NCI-H1694 treated with DMSO at 0.1 percent for 48 hours (cell line): ENCODE results near the gene AKAP11.
"Not testable (repeated sequence)": the region's sequence is repeated elsewhere in the genome, so short reads cannot be mapped to it uniquely, and the experiment has no call there.

Source experiments
- DNase-seq: peaks from one replicate; lab custom pipeline; 2025; lab: John Stamatoyannopoulos, UW

Gene AKAP11, protein sequence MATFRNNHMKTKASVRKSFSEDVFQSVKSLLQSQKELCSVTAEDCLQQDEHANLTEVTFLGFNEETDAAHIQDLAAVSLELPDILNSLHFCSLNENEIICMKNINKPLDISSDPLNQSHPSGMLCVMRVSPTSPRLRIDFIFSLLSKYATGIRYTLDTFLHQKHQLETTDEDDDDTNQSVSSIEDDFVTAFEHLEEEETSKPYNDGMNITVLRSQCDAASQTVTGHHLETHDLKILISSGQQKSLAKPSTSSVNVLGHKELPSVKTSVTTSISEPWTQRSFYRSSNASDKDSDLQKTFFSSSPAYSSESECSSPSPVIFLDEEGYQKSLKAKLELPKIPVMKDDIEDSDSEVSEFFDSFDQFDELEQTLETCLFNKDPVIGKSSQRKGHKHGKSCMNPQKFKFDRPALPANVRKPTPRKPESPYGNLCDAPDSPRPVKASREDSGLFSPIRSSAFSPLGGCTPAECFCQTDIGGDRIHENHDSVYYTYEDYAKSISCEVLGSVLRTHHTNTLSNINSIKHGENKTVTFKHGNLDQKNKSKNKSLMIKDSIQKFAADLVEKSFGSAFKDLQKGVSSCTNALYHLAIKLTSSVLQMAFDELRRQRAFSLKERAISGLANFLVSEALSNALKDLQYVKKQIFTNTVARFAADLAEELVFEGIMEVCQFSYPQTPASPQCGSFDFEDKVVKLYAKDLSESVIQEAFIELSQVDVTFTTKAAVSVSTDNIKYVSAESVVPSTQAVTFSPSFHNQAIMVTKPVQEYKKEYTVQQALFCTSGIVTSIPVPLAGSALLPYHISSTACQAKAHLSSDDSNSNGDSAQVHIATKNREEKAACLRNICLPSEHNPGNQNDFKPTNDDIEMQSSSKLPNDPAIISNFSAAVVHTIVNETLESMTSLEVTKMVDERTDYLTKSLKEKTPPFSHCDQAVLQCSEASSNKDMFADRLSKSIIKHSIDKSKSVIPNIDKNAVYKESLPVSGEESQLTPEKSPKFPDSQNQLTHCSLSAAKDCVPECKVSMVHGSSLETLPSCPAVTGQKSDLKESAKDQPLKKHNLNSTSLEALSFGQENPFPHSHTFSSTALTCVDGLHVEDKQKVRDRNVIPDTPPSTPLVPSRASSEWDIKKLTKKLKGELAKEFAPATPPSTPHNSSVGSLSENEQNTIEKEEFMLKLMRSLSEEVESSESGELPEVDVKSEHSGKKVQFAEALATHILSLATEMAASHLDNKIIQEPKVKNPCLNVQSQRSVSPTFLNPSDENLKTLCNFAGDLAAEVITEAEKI (N-terminal part only)

DNA sequence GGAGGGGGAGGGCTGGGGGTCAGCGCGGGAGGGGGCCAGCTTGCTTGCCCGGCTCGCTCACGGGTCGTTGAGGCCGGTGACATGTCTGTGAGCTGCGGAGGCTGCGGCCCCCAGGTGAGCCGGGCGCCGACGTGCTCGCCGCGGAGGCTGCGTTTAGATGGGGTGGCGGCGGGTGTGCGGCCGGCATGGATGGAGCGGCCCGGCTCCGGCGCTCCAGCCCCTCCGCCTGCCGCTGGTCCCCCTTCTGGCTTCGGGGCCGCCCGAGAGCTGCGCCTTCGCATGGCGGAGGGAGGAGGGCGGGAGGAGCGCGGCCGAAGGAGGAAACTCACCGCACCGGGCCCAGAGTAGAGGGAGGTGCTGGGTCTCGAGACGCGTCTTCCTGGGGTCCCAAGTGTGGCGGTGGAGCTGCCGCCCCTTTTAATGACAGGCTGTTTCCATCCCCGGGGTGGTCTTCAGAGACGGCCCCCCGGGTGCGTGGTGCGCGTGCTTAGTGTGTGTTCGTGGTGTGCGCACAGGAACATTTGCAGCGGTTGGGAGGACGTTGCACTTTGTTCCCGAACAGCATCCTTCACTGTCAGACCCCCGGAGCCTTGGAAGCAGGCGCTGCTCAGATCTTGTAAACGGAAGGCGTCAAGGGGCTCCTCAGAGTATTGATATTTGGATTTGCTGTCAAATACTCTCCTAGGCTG is at the start of gene AKAP11:
Gene AKAP11, plus strand, starts transcription at position 38 of the 689 bp plus-strand sequence. CDS start 14,197 bp downstream, outside the sequence.
- peak; percentile 23 for DNase-seq

DNA sequence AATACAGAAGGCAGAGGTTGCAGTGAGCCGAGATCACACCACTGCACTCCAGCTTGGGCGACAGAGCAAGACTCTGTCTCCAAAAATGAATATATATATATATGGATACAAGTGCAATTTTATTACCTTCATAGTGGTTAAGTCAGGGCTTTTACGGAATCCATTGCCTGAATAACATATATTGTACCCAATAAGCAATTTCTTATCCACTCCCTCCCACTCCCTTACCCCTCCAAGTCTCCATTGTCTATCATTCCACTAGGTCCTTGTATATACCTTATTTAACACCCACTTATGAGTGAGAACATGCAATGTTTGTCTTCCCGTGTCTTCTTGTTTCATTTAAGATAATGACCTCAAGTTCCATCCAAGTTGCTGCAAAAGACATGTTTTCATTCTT is 48.3 kb upstream of the AKAP11 start:
- DNase-seq: no peak

DNA sequence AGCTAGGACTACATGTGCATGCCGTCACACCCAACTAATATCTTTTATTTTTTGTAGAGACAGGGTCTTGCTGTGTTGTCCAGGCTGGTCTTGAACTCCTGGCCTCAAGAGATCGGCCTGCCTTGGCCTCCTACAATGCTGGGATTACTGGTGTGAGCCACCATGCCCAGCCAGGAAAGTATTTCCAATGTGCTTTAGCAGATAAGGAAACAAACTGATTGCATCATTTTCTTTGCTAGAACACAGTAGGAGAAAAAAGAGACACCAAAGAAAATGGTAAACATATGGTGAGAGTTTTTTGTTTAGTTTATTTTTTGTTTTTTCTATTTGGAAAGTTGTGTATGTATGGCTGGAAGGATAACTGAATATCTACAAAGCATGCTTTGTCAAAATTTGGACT is 46.9 kb upstream of the AKAP11 start:
- no peak for DNase-seq

DNA sequence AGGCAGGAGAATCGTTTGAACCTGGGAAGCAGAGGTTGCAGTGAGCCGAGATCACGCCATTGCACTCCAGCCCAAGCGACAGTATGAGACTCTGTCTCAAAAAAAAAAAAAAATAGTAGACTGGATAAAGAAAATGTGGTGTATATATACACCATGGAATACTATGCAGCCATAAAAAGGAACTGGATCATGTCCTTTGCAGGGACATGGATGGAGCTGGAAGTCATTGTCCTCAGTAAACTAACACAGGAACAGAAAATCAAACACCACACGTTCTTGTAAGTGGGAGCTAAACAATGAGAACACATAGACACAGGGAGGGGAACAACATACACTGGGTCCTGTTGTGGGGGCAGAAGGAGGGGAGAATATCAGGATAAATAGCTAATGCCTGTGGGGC is 45.2 kb upstream of the AKAP11 start:
- DNase-seq: not testable (repeated sequence)

DNA sequence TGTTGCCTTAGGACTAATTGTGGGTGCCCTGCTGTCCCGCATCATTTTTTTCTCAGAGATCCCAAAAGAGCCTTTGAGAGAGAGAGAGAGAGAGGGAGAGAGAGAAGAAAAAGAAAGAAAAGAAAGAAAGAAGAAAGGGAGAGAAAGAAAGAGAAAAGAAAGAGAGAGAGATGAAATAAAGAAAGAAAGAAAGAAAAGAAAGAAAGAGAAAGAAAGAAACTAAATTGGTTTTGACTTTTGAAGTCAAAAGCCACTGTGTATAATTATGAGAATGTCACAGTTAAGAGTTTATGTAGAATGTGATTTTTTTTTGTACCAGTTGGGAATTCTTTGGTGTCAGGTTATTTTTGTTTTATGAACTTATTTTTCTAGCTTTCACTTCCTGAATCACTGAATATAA is 43.4 kb upstream of the AKAP11 start:
- DNase-seq: no peak

DNA sequence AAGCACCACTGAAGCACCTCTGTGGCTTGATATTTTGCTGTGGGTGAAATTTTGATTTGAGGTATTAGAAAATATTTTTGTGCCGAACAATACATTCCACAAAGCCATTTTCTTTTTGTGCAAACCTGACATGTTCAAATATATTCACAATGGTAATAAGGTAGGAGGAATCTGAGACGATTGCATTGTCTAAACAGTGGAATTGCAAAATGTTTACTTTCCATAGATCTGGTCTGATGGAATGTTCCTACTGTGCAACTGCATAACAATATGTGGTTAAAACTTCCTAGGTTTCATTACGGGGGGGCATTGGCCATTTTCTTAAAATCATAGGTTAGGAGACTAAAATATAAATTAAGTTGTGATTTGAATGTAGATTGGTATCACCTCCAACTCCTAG is 42.7 kb upstream of the AKAP11 start:
- DNase-seq: no peak

DNA sequence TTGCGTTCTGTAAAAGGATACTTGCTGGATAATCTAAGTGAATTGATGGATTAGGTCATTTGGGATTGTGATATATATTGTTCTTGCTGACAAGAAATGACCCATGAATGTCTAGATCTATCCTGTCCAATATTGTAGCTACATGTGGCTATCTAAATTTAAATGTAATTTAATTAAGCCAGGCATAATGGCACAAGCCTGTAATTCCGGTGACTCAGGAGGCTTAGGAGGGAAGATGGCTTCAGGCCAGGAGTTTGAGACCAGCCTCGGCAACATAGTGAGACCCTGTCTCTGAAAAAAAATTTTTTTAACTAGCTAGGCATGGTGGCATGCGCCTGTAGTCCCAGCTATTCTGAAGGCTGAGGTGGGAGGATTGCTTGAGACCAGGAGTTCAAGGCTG is 39.3 kb upstream of the AKAP11 start:
- no peak for DNase-seq

DNA sequence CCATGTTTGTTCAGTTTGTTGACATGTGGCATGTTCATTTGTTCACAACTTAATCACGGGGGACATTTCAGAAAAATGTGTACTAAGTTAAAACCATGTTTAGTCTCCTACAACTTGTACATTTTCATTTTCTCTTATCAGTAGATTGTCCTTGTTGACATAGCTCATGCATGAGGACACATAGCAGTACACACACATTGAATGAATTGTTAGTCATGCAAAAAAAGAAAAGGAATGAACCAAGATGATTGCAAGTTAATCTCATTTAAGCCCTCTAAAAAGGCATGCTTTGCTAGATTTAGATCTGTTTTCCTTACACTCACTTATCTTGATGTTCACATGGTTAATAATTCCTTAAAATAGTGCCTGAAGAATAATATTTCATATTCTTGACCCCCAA is 38.2 kb upstream of the AKAP11 start:
- DNase-seq: no peak

DNA sequence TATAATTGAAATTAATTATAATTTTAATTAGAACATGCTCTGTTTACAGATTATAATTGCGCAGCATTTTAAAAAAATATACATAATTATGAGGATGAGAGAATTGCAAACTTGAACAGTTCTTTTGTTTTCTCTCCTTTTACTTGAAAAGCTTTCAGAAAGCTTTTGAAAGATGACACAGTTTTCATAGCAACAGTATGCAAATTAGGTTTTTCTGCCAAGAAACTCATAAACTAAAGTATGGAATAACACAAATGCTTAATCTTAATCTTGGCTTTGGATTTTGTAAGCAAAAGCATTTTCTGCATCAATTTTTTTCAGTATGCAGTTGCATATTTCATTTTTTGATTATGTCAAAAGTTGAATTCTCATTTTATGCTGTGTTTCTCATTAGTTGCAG is 32.8 kb upstream of the AKAP11 start:
- DNase-seq: no peak

DNA sequence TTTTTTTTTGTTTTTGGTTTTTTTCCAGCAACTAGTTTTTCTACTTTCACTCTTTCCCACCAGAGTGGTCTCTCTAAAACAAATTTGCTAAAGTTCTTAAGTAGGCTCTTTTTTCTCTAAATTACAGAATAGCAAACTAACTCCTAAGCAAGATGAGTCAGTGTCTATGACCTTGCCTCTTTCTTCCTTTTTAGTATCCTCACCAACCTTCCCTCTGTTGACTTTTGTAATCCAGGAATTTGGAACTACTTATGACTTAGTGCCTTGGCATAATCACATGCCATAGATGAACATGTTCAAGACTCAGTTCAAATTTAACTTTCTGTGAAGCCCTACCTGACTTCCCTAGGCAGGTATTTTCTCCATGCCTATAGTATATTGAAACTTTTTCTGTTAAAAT is 32.3 kb upstream of the AKAP11 start:
- DNase-seq: no peak

DNA sequence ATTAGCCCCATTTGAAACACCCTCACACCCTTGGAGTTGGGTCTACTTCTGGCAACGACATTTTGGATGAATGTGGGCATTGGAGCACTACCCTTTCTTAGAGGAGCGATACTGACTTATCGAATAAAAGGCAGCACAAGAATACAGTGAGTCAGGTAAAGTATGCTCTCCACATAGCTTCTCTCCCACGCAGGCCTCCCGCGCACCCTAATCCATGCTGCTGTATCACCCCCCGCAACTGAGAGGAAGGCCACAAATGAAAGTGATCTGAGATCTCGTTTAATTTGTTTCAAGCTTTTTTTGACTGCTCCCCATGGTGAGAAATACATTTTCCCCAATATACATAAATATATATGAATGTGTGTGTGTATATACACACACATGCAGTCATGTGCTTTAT is 25.4 kb upstream of the AKAP11 start:
- no peak for DNase-seq

DNA sequence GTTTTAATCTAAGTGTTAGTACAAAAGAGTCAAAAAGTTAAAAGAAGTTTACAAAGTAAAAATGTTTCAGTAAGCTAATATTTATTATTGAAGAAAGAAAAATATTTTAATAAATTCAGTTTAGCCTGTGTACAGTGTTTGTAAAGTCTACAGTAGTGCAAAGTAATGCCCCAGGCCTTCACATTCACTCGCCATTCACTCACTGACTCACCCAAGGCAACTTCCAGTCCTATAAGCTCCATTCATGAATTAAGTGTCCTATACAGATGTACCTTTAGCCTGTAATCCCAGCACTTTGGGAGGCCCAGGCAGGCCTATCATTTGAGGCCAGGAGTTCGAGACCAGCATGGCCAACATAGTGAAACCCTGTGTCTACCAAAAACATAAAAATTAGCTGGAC is 24.1 kb upstream of the AKAP11 start:
- no peak for DNase-seq

DNA sequence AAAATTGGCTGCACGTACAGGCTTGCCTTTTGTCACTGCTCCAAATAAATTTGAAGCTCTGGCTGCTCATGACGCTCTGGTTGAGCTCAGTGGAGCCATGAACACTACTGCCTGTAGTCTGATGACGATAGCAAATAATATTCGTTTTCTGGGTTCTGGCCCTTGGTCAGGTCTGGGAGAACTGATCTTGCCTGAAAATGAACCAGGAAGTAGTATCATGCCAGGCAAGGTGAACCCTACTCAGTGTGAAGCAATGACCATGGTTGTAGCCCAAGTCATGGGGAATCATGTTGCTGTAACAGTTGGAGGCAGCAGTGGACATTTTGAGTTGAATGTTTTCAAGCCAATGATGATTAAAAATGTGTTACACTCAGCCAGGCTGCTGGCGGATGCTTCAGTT is 16.1 kb upstream of the AKAP11 start:
- no peak for DNase-seq

DNA sequence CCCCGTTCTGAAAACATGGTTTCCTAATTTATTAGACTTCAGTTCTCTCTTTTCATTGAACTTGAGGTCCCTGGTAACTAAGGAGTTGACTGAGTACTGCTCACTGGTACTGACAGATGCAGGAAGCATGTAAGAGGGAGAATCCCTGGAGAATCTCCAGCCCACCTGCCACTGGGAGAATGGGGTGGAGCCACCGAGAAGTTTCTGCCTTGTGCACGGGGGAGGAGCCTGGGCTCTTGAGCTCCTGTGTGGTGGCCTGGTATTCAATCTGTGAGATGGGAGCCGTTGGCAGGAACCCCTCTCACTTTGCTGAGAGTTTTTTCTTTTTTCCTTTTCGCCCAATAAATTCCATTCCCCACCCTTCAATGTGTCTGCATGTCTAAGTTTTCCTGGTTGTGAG is 13.2 kb upstream of the AKAP11 start:
- DNase-seq: no peak

DNA sequence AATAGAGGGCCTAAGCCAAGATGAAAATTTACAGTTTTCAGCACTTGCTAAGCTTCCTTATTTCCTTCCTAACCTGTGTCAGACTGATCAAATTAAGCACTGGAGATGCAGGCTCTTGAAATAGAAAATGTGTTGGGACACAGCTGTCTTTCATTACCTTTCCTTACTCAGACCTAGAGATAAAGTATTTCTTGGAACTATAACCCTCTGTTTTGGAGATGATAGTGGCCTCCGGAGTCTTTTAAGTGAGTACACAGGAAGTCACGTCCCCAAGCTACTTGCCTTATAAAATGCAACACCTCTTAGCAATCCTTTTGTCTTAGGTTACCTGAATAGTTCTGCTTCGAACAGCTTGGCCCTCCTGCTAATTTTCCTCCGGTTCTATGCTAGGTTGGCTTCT is 12.4 kb upstream of the AKAP11 start:
- no peak for DNase-seq

DNA sequence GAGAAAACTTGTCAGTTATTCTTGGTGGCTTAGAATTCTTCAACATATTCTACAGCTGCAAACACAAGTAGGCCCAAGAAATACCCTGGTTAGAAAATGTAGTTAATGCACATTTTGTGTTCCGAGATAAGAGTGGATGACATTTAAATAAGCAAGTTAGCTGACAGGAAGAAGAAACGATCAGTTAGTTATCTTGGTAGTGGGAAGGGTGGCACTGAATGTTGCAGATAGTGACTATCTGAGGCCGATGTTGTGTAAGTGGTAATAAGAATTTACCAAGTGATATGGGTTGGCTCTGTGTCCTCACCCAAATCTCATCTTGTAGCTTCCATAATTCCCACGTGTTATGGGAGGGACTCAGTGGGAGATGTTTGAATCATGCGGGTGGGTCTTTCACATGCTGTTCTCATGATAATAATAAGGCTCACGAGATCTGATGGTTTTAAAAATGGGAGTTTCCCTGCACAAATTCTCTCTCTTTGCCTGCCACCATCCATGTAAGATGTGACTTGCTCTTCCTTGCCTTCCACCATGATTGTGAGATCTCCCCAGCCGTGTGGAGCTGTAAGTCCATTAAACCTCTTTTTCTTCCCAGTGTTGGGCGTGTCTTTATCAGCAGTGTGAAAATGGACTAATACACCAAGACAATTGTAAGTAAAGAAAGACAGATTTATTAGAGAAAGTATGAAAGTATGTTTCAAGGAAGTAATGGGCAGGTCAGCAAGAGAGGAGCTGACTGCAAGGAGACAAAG is 10.9 kb upstream of the AKAP11 start:
- DNase-seq: no peak

DNA sequence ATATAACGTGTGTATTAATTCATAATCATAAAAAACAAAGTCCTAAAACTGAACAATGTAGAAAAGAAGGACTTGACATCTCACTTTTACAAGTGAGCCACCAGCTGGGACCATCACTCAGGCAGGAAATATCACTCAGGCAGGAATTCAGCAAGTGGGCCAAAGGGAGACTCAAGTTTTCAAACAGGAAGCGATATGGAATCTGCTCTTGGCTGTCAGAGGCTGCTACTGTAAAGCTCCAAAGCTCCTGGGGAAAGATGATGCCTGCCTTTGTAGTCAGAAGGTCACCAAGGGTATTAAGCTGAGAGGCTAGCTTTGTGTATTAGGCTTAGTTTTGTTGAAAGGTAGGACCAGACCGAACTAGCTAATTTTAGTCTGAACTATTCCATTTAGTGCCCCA is 5.5 kb upstream of the AKAP11 start:
- no peak for DNase-seq

DNA sequence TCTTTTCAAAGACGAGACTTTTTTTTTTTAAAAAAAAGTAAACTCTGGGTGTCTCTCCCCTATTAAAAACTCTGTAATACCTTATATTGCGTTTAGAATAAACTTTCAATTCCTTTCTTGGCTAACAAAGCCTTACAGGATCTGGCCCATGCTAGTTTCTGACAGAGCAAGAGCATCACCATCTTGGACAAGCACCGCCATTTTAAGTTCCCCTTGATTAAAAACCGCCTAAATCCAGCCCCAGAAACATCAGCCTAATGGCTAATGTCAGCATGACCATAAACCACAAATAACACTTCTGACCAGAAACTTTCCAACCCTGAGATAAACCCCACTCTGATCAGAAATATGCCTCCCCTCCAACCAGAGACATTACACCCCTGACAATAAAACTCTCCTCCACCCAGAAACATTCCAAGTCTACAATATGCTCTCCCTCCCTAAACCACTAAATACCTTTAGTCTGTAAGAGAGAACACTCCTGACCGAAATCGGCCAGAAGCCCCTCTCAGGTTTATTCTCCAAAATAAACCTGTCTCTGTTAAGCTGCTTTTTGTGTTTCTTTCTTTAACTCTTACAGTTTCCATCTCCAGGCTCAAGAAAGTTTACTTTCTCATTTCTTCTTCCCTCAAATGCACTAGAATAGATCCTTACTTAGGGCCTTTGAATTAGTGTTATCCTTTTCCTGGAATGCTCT is 1.6 kb upstream of the AKAP11 start:
- DNase-seq: no peak

DNA sequence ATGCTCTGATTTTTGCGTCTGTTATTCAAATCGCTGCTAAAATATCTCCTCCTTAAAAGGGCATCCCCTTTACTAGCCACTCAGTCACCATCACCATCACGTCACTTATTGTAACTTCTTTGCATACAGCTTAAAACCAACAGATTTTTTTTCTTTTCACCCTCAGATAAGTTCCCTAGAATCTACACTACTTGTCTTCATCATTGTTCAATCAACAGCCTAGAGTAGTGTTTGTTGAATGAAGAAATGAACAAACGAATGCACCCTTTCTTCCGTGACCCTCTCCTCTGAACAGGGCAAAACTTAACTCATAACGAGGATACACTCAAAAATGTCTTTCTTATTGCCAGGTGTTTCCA is 1.1 kb upstream of the AKAP11 start:
- no peak for DNase-seq

DNA sequence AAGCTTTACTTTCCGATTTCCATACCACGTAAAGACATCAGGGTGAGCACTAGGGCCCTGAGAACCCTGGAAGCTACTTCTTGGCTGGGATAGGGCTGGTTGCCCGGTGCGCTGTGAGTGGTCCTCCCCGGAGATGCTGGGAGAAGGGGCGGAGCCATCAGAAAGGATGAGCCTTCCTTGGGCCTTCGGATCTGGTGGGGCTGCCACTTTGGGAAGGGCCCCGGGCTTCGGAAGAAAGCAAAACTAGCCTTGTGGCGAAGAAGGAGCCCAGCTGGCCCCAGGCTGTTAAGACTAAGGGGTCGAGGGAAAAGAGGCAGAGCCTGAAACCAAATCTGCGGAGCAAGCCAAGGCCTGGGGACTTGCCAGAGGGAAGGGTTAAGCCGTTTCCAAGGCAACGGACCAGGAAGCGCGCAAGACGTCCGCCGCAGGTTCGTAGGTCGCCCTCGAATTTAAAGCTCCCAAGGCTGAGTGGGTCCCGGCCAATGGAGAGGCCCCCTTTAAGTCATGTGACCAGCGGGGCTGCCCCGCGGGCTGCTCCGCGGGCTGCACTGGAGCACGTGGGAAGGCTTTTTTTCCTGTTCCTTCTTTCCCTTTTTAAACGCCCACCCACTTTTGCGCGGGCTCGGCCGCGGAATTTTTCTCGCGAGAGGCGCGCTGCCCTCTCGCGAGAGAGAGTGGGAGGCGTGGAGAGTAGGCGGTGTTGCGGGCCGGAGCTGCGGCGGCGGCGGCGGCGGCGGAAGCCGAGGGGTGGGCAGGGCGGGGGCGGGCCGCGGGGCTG is 426 bp upstream of the AKAP11 start:
- DNase-seq: peak; percentile 95
